Measurements from ENCODE around the gene DENND1A.

DENND1A gene

DNA sequence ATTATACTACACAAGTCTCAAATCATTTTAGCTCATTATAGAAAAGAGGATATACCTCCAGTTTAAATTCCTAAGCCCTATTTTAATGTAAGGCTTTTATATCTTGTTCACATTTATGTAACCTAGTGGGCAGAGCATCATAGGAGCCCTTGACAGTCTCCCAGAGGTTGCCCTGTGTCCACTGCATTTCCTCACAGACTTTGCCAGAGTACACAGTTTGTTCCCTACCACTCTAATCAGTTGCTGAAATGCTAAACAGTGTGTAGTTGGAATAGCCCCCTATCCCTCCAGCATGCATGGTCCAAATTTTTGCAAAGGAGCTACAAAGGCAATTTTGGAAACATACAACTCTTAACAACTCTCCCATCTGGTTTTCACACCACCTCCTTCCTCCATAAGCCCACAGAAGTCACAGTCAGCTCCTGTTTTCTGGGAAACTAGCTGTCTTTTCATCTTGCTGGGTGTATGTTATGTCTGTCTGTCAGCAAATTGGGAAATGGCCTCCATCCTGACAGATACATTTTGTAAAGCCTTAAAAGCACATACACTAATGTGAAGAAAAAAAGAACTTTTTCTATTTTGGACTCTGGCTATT lies 212.2 kb downstream of the DENND1A start:
- DNase-seq, result no peak

DNA sequence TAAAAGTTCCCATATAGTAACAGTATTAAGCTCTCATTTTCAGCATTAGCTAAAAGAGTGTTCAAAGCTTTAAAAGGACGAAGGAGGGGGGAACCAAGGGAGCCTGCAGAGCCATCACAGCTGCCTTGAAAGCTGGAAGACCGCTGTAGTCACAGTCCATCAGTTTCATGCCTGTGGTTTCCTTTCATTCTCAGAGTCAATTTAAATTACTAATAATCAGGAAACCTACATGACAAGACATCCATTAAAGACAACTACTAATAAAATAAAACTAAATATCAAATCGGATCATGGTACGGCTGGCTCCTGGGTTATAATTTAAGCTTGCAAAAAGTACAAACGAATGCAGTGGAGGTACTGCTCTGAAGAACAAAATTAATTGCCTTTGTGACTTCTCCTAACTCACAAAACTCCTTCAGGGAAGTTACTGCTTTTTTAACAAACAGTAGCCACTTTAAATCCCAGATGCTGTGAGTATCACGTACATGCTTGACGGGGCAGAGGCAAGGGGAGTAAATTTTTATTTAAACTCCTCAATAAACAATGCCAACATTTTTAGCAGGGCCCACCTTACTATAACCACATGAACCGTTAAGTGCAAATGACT lies 213.5 kb downstream of the DENND1A start:
- no peak for DNase-seq

DNA sequence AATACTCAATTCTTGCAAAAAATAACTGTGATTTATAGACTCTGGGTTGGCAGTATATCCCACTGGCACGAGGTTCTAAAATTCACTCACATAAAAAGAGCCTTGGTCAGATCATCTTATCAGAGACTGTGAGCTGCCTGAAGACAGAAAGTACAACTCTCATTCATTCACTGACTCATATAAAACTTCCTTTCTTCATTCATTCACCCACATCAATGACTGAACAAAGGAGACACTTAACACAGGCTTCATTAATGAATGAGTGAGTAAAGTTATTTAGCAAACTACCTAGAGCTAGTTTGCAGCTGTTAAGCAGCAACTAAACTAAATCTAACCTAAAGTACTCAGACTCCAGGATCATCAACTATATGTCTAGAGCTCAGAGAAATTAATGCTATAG lies 214.7 kb downstream of the DENND1A start:
- no peak for DNase-seq

DNA sequence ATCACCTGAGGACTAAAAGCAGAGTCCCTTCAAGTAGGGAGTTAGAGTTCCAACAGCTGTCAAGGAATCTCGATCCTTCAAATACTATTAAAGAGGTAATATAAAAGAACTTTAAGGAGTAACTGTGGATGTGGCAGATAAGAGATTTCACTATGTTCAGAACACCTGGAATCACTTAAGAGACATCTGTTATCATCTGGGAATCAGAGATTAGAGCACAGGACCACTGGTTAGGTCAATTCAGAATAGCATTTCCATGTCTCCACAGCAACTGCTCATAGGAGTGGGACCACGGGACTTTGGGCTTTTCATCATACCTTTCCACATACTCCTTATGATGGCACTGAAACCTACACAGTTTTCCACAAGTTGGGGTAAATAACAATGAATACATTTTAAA lies 216.6 kb downstream of the DENND1A start:
- DNase-seq, result no peak

DNA sequence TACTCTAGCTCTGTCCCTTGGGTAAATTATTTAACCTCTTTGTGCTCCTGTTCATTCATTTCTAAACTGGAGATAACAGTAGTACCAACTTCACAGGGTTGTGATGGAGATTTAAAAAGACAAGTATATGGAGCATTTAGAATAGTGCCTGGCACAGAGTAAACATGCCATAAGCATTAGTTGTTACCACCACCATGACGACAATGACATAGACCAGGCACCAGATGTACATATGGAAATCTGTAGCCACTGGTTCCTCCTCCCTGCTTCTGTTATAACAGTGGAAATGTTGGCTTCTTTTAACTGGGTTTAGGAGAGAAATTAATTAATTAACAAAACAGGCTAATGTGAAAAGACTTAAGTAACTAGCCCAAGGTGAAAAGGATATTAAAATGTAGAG lies 217.5 kb downstream of the DENND1A start:
- no peak for DNase-seq

DNA sequence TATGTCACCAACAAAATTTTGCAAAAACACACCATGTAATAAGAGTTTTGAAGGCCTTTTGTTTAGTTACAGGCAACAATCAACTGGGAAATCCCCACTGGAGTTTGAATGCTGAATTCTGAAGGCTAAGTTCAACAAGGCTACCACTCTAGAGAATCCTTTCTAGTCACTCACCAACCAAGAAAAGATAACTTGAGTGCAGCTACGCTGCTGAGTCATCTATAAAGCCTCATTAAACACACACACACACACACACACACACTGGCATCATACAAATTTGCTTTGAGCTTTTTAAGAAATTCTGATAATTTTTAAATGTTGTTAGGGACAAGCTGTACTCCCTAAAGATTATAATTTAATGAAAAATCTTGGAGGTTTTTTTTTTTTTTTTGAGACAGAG lies 219.6 kb downstream of the DENND1A start:
- DNase-seq, result no peak

DNA sequence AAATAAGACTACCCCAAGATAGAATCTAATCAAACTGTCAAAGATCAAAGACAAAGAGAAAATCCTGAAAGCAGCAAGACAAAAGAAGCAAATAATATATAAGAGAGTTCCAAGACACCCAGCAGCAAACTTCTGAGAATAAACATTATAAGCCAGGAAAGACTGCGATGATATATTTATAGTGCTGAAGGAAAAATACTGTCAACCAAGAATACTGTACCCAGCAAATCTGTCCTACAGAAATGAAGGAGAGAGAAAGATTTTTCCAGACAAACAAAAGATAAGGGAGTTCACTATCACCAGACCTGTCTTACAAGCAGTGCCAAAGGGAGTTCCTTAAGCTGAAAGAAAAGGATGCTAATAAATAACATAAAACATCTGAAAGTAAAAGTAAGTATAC lies 227.4 kb downstream of the DENND1A start:
- no peak for DNase-seq

DNA sequence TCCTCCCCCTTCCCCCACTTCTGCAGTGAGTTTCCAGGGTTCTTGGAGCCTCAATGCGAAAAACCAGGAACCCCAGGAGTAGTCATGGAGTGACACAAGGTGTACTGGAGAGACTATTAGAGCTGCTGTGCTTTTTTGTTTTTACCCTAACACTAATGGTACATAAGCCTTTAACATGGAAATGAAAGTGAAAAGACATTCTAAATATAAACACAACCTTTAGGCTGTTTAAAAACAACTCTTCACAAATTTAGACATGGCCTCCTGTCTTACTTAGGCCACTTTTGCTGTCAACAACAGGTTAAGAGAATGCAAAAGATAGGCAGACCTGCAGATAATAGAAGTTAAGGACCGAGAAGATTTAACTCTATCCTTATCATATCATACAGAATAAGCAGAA lies 232.2 kb downstream of the DENND1A start:
- no peak for DNase-seq

DNA sequence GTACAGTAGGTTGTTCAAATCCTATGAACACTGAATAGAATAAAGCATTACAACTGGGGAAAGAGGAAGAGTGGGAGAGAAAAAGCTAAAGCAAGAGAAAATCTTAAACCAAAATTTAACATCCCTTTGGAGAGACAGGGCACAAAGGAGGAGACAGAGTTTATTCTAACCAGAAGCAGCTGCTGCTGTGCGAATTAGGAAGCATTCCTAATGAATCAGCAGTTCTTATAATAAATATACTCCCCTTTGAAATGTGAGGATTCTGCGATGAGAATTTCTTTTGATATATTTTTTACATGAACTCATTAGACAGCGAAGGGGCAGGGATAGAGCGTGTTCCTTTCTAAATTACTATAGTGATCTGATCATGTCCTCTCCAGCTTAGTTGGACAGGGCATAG lies 233.4 kb downstream of the DENND1A start:
- no peak for DNase-seq

DNA sequence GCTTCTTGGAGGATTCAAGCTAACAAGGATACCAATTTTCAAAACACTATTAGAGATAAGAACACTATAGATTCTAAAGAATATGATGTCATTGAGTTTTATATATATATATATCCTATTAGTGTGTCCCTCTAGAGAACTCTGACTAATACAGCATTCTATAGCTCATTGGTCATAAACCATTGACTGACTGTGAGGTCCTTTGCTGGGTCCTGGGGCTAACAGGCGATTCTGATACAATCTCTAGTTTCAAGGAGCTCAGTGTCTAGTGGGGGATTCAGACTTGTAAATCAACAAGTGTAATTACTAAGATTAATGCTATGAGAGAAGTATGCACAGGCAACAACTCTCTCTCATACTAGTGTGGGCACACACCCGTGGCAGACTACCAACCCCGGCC lies 234.5 kb downstream of the DENND1A start:
- DNase-seq, result no peak

DNA sequence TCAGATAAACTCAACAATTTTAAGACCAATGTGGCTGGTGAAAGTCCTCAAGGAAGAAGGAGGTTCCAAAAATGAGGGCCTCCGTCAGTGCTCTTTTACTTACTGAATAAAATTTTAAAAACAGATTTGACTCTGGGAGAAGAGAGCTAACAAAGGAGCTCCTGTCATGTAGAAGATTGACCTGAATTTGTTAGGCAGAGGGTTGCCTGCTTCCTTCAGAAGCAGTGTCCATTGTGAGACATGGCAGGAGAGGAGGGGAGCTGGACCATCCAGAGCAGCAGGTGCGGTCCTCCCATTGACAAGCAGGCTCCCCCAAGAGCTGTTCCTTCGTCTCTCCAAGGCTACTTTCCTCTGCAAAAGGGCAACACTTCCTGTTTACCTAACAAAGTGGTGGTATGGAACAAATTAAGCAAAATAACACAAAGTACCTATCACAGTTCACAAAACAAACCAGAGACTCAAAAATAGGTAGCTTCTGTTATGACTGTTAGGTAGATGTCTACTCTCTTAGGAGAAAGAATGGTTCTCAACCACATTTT lies 238.1 kb downstream of the DENND1A start:
- DNase-seq, result no peak

DNA sequence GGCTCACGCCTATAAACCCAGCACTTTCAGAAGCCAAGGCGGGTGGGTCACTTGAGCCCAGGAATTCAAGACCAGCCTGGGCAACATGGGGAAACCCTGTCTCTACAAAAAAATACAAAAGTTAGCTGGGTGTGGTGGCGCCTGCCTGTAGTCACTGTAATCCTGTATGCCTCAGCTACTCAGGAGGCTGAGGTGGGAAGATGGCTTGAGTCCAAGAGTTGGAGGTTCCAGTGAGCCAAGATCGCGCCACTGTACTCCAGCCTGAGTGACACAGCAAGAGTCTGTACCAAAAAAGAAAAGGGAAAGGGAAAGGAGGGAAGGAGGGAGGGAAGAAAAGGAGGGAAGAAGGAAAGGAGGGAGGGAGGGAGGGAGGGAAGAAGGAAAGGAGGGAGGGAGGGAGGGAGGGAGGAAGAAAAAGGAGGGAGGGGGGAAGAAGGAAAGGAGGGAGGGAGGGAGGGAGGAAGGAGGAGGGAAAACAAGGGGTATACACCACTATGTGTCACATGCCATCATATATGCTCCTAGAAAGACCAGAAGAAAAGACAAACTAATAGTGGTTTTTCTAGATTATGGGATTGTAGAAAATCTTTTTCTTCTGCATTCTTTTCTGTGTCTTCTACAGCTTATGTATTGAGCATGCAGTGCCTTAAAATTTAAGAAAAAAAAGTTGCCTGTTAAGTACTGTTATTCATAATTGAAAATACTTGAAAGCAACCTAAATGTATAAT lies 240.1 kb downstream of the DENND1A start:
- no peak for DNase-seq

DNA sequence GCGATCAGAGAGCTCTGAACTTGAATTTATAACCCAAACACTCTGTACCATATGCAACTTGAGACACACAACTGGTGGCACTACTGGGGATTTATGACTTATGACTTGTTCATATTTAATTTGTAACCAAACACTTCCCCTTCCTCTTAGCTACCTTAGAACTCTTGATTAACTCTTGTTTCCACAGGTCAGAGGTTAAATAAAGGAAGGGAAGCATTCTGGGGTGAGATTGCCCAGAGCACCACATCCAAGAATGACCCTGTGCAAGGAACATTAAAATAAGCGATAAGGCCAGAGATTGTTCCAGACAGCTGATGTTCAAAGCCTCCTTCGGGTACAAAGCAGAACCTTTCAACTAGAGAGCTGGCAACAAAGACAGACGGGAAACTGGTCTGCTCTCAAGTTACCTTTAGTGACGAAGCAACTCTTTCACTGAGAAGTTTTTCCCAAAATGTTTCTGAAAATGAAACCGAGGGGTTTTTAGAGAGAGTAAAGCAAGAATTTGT lies 242.6 kb downstream of the DENND1A start:
- no peak for DNase-seq

DNA sequence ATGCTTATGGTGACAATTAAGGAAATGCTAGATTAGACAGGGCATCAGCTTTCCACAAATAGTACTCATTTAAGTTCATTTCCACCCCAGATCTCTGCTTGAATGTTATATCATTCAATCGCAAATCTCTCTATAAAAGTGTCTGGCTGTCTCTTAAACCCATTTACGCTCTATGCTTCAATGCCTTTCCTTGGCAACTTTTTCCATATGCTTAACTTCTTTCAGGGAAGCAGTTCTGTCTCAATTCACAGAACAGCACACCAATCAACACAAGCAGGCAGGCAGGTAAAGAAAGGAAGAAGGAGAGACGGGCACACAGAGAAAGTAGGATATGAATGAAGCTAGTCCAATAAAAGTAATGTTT lies 243.1 kb downstream of the DENND1A start:
- DNase-seq, result no peak

DNA sequence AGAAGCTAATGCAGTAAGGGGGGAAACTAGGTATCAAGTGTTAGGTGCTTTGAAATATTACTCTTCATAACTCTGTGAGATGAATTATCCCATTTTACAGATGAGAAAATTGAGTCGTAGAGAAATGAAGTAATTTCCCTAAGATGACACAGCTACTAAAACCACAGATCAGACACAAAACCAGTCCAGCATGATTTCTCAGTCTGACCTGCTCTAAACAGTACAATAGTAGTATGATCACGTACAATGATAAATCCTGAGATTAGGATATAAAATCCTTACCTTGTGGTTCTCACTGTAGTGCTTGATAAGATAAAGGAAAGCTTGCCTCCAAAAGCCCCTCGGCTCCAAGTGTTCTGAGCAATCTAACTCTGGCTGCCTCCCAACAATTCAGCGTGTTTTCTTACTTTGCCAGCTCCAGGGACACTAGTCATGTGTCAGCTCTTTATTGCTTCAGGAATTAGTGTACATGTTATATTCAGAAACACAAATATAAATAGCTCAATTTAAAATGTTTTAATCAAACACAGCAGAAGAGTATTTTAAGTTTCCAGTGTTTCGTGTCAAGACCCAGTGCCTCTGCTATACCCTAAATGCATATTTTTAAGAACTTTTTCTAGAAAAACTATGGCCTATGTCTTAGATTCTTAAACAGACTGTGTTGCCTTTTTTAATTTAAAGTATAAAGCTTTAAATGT lies 243.6 kb downstream of the DENND1A start:
- DNase-seq, result no peak

DNA sequence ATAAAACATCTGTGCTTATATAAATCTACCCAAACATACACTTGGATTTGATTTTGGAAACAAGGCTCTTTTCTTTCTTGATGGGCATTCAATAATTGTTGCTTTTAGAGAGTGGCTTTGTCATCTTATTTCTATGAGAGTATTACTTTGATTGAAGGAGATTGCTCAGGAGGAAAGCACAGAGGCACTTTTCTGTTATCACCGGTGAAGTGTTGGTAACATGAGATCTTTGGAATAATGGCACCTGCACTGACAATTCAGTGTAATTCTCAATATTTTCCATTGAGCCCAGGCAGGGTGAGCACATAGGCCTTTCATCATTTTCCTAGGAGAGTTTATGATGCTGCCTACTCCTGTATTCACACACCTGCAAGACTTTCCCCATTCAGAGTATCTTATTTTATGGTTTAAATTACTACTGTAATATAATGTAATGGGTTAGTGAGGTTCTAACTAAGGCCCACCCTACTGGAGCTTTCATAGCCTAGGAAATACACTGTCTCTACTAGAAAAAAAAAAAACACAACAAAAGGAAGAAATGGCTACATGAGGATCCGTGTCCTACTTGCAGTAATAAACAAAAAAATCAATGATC lies 244.3 kb downstream of the DENND1A start:
- DNase-seq, result no peak

DNA sequence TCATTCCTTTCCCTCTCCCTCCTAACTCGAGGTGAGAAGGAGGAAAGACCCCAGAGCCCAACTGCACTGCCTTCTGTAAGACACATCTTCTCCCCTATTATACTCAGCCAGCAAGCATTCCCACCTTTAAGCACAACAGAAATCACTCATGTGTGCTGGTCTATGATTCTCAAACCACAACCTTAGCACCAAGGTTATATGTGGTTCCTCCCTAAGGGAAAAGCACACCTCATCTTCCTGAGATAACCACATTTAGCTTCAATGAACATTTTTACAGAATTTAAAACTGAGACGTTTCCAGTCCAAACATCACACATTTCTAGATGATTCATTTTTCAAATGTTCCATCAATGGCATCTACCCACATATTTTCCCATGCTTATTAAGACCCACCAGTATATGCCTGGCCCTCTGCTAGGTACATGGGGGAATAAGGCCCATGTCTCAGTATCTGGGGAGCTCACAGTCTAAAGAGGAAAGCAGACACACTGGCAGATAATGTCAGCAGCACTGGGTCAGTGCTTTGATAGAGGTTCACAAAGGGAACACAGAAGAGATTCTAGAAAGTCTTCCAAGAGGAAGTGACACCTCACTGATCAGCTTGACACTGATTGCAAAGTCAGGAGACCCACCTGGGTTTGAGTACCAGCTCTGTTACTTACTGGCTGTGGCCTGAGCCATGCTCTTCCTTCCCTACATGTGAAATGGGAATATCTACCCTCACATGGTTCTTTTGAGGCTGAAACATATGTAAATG lies 245.4 kb downstream of the DENND1A start:
- no peak for DNase-seq

DNA sequence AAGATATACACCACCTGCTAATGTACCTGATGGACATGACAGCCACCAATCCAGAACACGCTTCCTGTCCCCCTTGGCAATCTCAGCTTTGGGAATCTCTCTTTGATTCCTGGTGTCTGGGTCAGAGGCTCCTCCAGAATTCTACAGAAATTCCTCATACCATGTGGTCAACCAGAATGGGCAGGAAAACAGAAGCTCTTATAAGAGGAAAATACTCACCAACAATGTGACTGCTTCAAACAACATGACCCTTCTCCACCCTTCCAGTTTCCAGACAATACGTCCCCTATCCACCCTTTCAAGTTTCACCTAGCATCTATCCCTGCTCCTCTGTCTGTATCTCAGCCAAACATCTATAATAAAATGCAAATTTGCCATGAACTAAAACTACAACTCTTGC lies 247.2 kb downstream of the DENND1A start:
- no peak for DNase-seq

DNA sequence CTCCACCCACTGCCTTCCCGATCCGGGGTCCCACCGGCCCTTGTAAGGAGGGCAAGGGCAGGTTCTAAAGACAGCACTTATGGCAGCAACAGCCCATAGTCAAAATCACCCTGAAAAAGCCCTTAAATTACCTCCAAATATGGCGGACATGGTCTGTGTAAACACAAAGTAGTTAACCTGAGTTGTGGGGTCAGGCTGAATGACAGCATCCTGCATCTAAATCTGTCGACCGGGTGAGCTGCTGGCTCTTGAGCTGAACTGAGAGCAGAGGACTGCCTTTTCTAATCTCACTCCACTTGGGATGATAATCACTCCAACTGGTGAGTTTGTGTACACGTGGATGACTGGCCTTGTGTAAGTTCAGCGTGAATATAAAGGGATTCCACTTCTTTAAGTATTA lies 249.6 kb downstream of the DENND1A start:
- DNase-seq, result no peak

DNA sequence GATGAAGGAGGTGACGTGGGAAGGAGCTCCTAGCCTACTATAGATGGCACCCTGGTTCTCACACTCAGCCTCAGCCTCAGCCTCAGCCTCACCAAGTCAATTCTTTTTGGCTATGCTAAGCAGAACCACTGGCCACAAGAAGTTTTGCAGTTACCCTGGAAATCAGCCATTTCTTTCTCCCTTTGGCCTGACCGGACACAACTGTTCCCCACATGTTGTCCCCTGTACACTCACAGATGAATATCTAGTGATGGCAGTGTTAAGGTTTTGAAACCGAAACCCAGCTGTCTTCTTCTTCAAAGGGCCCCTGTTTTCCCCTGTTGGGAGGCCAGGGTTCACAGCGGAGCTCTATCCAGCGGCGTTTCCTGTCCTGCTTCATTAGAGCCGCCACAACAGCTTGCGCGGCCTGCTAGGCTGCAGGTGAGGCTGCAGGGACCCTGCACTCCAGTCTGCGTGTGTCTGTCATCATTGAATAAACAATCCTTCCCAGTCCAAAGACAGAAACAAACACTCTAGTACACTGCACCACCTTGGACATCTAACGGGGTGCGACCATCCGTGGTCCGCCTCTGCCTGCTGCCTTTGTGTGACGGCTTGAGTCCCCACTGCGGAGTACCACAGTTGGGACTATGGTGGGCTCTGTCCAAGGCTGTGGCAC lies 250.5 kb downstream of the DENND1A start:
- no peak for DNase-seq

DNA sequence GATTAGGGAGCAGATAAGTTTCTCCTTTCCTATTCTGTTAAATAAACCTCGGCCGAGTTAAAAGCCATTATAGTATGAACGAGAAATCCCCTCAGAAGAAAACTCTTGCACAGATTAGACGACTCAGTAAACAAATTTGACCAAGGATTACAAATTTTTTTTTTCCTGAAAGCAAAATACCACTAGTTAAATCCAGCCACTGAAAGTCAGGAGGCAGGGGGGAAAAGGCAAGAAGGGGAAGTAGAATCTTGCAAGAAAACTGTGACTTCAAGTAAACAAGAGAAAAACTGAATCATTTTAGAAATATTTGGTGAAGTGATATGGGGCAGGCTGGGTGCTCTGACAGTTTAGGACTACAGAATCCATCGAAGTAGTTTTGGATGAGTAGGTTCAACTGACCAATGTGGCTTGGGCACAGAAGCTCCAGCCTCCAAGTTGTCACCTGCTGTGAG lies 251.0 kb downstream of the DENND1A start:
- DNase-seq, result no peak
